Stimulated activated CD8-positive, alpha-beta memory T cell treated with anti-CD3 and anti-CD28 coated beads, Interleukin-7, amount 100 ng/mL, for 1 hour (primary cell): ENCODE results near the gene KIF5A.
"Not testable (repeated sequence)": the region's sequence is repeated elsewhere in the genome, so short reads cannot be mapped to it uniquely, and the experiment has no call there.

Source experiments
- DNase-seq, 2 donors: peaks; one replicate each; pipeline ENCODE4 v3.0.0-alpha.2; 2020; ENCODE audit warnings: low read depth in 2 of 2

Gene KIF5A

GRCh38 chr12:57554897-57555296, 5.1 kb downstream of the KIF5A start:
- no peak for DNase-seq

- no peak for DNase-seq
Observed at GRCh38 chr12:57558864-57559263, 9.0 kb downstream of the KIF5A start.

GRCh38 chr12:57560516-57560915, 10.7 kb downstream of the KIF5A start:
- no peak for DNase-seq

GRCh38 chr12:57561117-57561516, 11.3 kb downstream of the KIF5A start:
- not testable (repeated sequence) for DNase-seq

- DNase-seq = no peak
Observed at GRCh38 chr12:57563358-57563757, 13.5 kb downstream of the KIF5A start.

GRCh38 chr12:57564178-57564740, 14.4 kb downstream of the KIF5A start:
- no peak for DNase-seq

GRCh38 chr12:57568838-57569237, 19.0 kb downstream of the KIF5A start:
- no peak for DNase-seq

GRCh38 chr12:57569858-57570257, 20.0 kb downstream of the KIF5A start:
- DNase-seq = no peak

GRCh38 chr12:57570438-57570837, 20.6 kb downstream of the KIF5A start:
- DNase-seq = not testable (repeated sequence)

- DNase-seq = no peak
Observed at GRCh38 chr12:57571926-57572762, 22.3 kb downstream of the KIF5A start.

- no peak for DNase-seq
Observed at GRCh38 chr12:57574795-57575194, 25.0 kb downstream of the KIF5A start.

GRCh38 chr12:57575771-57576612, 26.1 kb downstream of the KIF5A start:
- no peak for DNase-seq

- DNase-seq = no peak
Observed at GRCh38 chr12:57576613-57577160, 26.8 kb downstream of the KIF5A start.

GRCh38 chr12:57577981-57578758, 28.3 kb downstream of the KIF5A start:
- DNase-seq = no peak

- no peak for DNase-seq
Observed at GRCh38 chr12:57579011-57579410, 29.2 kb downstream of the KIF5A start.

GRCh38 chr12:57579677-57580465, 30.0 kb downstream of the KIF5A start:
- no peak for DNase-seq

- no peak for DNase-seq
Observed at GRCh38 chr12:57580466-57580795, 30.6 kb downstream of the KIF5A start.

GRCh38 chr12:57581802-57582201, 32.0 kb downstream of the KIF5A start:
- no peak for DNase-seq

GRCh38 chr12:57582440-57582839, 32.6 kb downstream of the KIF5A start:
- no peak for DNase-seq

GRCh38 chr12:57583008-57583831, 33.4 kb downstream of the KIF5A start:
- peak; percentile 28 to 36 for DNase-seq
